Left lung (tissue), 10 donors: Measurements from ENCODE around the gene RAF1. TPM values are rescaled to one million over a fixed set of nuclear protein-coding genes. Genes with fewer than 3 reads are reported as not detected.

Source experiments
- ATAC-seq: fragments of 200-7000 bp; cut with Tn5 transposase; one replicate; pipeline ENCODE4 v1.9.1; 2020; ENCODE audit warnings: moderate library complexity
- DNase-seq, 4 donors: peaks; one replicate each; pipeline ENCODE4 v3.0.0-alpha.2; 2013 to 2020
- H3K27ac ChIP-seq, 2 donors: fragments of 200-600 bp; sonication (generic) in 1 of 2; one replicate each; pipeline versions ENCODE4 v1.5.0 to v1.8.0; 2020 to 2021
- H3K27me3 ChIP-seq, 2 donors: fragments of 200-600 bp; sonication (generic) in 1 of 2; one replicate each; pipeline versions ENCODE4 v1.5.0 to v1.8.0; 2020 to 2021
- H3K36me3 ChIP-seq, 2 donors: fragments of 200-600 bp; sonication (generic) in 1 of 2; one replicate each; pipeline versions ENCODE4 v1.5.0 to v1.8.0; 2020 to 2021
- H3K4me1 ChIP-seq, 2 donors: fragments of 200-600 bp; one replicate each; pipeline ENCODE4 v1.8.0; 2021
- H3K4me3 ChIP-seq, 2 donors: fragments of 200-600 bp; sonication (generic) in 1 of 2; one replicate each; pipeline versions ENCODE4 v1.5.0 to v1.8.0; 2020 to 2021; ENCODE audit warnings: mild to moderate bottlenecking in 1 of 2
- H3K9me3 ChIP-seq, 2 donors: fragments of 200-600 bp; sonication (generic) in 1 of 2; one replicate each; pipeline versions ENCODE4 v1.5.0 to v1.8.0; 2020 to 2021
- intact Hi-C, 2 donors: fragments of 100-400 bp; cut with DNase I; formaldehyde crosslinking; loops; one replicate each; pipeline versions ENCODE4 v1.11.2 to v1.14.2; 2022
- polyA plus RNA-seq, 6 donors: library from polyadenylated mRNA; unstranded; fragments of 120-200 nt; gene quantifications; one replicate each; pipeline ENCODE4 v1.2.1, GENCODE V29; 2013; ENCODE audit not compliant: insufficient read length in 6 of 6
- total RNA-seq, 2 donors: library from RNA; stranded (reverse); fragmentation: NEBNext Ultra II Directional; extraction: Animal tissue kit (Norgen Biotek cat#: 25700); gene quantifications; one replicate each; pipeline ENCODE4 v1.2.1, GENCODE V29; 2021
- TF ChIP-seq, protein P1 (sequence below), 2 donors: fragments of 200-600 bp; sonication (generic) in 1 of 2; IDR thresholded peaks; one replicate each; pipeline versions ENCODE4 v1.5.0 to v1.8.0; 2021; ENCODE audit warnings: antibody characterized with exemption in 2 of 2
- donor health status: DM: no; HTN: yes; CAD: no.
- donor health status: DM: no; HTN: no; CAD: no.

The RAF1 gene
- total and polyA plus RNA-seq, 8 donors: 75.8 to 147 (median 128) TPM

DNA sequence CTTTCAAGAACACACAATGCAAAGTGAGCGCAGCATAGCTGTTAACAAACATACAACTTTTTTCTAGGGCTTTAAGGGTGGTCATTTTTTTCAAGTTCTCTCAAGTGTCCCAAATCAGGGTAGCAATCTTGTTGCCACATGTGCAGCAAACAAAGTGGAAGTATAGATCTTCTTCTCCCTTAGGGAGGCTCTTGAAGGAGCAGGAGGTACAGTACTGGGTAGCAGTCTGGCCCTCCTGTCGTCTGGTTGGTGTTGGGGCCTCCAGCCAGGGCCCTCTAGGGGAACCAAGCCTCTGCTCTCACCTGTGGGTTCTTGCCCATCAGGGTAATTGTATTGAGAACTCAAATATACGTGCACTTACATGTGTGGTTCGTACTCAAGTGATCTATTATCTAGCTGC, 81.2 kb downstream of the RAF1 start:
- Histone ChIP-seq H3K9me3 (no peaks in the 10 kb centered on the region), H3K4me3 (no peak overlapping the region), H3K4me1 (no peaks in the 10 kb centered on the region), H3K36me3 (peaks cover 0 to 100% of the 10 kb centered on the region in 2 donors), H3K27me3 (no peaks in the 10 kb centered on the region), H3K27ac (no peak overlapping the region)
- ATAC-seq: no peak
- TF ChIP-seq, protein P1, sequence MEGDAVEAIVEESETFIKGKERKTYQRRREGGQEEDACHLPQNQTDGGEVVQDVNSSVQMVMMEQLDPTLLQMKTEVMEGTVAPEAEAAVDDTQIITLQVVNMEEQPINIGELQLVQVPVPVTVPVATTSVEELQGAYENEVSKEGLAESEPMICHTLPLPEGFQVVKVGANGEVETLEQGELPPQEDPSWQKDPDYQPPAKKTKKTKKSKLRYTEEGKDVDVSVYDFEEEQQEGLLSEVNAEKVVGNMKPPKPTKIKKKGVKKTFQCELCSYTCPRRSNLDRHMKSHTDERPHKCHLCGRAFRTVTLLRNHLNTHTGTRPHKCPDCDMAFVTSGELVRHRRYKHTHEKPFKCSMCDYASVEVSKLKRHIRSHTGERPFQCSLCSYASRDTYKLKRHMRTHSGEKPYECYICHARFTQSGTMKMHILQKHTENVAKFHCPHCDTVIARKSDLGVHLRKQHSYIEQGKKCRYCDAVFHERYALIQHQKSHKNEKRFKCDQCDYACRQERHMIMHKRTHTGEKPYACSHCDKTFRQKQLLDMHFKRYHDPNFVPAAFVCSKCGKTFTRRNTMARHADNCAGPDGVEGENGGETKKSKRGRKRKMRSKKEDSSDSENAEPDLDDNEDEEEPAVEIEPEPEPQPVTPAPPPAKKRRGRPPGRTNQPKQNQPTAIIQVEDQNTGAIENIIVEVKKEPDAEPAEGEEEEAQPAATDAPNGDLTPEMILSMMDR (IDR thresholded peaks at IDR 0.05): no peak
- DNase-seq: peak in 1 of 4 donors; percentile 23
- intact Hi-C loops: no loop called here

DNA sequence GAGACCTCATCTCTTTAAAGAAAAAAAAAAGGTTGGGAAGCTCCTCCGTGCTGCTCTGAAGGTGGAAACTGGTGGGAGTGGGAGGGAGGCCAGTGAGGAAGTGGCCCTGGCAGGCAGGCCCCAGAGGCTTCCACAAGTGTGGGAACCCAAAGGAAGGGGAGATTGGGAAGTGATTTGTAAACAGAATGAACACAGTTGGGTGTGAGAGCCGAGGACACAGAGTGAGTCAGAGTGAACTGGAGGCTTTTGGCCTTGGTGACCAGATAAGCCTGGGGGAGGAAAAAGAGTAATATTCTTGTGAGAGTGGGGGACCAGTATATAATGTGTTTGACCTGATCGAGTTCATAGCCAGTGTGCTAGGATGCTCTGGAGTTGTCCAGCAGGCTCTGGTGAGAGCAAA, 84.0 kb downstream of the RAF1 start:
- Histone ChIP-seq H3K4me3 (no peak overlapping the region), H3K27ac (peak overlapping the region in 1 of 2 donors; percentile 61), H3K9me3 (no peaks in the 10 kb centered on the region), H3K4me1 (no peaks in the 10 kb centered on the region), H3K36me3 (peaks cover 0 to 99% of the 10 kb centered on the region in 2 donors), H3K27me3 (no peaks in the 10 kb centered on the region)
- ATAC-seq (peak; percentile 38), DNase-seq (no peak)
- intact Hi-C loops: no loop called here
- TF ChIP-seq, protein P1 (IDR thresholded peaks at IDR 0.05): no peak

DNA sequence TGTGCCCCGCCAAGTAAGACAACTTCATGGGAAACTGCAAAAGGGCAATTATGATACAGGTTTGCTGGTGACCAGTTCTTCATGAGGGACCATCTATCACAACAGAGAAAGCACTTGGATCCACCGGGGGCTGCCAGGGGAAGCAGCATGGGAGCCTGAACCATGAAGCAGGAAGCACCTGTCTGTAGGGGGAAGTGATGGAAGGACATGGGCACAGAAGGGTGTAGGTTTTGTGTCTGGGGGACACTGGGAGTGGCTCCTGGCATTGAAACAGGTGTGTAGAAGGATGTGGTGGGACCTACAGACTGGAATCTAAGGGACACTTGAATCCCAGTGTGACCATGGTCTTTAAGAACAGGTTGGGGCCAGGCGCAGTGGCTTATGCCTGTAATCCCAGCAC, 84.5 kb downstream of the RAF1 start:
- TF ChIP-seq, protein P1 (IDR thresholded peaks at IDR 0.05): no peak
- DNase-seq (no peak), ATAC-seq (no peak)
- H3K4me3 ChIP-seq: no peak overlapping the region
- intact Hi-C loops: no loop called here
- peak overlapping the region in 1 of 2 donors; percentile 61 for H3K27ac ChIP-seq
- H3K9me3 ChIP-seq: no peaks in the 10 kb centered on the region
- H3K4me1 ChIP-seq: peaks cover 0 to under 1% of the 10 kb centered on the region in 2 donors
- peaks cover 0 to 99% of the 10 kb centered on the region in 2 donors for H3K36me3 ChIP-seq
- H3K27me3 ChIP-seq: no peaks in the 10 kb centered on the region

DNA sequence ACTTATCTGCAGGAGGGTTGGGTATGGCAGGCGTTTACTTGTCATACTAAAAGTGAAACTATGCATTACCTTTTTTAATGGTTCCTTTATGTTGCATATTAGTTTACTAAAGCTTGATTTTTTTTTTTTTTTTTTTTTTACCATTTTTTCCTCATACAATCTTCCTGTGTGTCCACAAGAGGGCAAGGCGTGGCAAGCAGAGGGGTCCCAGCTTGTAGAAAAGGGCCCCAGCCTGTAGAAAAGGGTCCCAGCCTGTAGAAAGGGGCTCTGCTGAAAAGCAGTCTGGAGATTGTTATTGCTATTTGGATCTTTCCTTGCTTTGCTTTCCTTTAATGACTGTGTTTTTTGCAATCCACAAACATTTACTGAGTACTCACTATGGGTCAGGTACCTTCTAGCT, 85.2 kb downstream of the RAF1 start:
- ATAC-seq: no peak
- H3K36me3 ChIP-seq: peaks cover 0 to 99% of the 10 kb centered on the region in 2 donors

DNA sequence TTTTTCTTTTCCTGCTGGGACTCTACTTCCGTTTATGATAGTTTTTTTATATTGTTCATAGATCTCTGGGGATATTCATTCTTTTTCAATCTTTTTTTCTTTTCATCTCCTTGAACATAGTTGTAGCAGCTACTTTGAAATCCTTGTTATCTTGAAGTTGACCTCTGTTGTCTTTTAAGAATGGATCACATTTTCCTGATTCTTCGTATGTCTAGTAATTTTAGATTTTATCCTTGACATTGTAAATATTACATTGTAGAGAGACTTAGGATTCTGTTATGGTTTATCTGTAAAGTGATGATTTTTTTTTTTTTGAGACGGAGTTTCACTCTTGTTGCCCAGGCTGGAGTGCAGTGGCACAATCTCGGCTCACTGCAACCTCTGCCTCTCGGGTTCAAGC, 86.5 kb downstream of the RAF1 start:
- intact Hi-C loops: no loop called here
- TF ChIP-seq, protein P1 (IDR thresholded peaks at IDR 0.05): no peak
- peaks cover 0 to 4% of the 10 kb centered on the region in 2 donors for H3K4me1 ChIP-seq

More for the DNA sequence above, 85.2 kb downstream of the RAF1 start:
- Histone ChIP-seq H3K4me3 (no peak overlapping the region), H3K9me3 (no peaks in the 10 kb centered on the region), H3K27me3 (no peaks in the 10 kb centered on the region), H3K27ac (no peak overlapping the region), H3K4me1 (peaks cover 0 to 4% of the 10 kb centered on the region in 2 donors)
- DNase-seq: no peak
- TF ChIP-seq, protein P1 (IDR thresholded peaks at IDR 0.05): no peak
- intact Hi-C loops: no loop called here

More for the DNA sequence above, 86.5 kb downstream of the RAF1 start:
- no peaks in the 10 kb centered on the region for H3K9me3 ChIP-seq
- no peak for ATAC-seq
- no peak overlapping the region for H3K4me3 ChIP-seq
- no peak overlapping the region for H3K27ac ChIP-seq
- DNase-seq: no peak
- H3K36me3 ChIP-seq: peaks cover 0 to 99% of the 10 kb centered on the region in 2 donors
- H3K27me3 ChIP-seq: no peaks in the 10 kb centered on the region
